Kidney (tissue), 14 donors: ENCODE results near the gene FAM120B. TPM values are rescaled to one million over a fixed set of nuclear protein-coding genes. Genes with fewer than 3 reads are reported as not detected.

Experiments used
- DNase-seq, 5 donors: peaks; one replicate each; pipeline ENCODE4 v3.0.0-alpha.2; 2013 to 2020
- FAIRE-seq: peaks from 2 replicates; lab custom pipeline; 2012; peaks lifted over from hg19 to GRCh38; lab: Jason Lieb, UNC
- H3K27ac ChIP-seq, 2 donors: one replicate each; pipeline ENCODE4 v1.7.0; 2013; ENCODE audit warnings: low read depth in 2 of 2, low read length in 2 of 2, inconsistent platforms in 1 of 2
- H3K27me3 ChIP-seq: one replicate; pipeline ENCODE4 v1.7.1; 2013; ENCODE audit warnings: low read length, inconsistent platforms; ENCODE audit not compliant: control insufficient read depth, insufficient read depth
- H3K36me3 ChIP-seq, 3 donors: one replicate each; pipeline versions ENCODE4 v1.7.0 to v1.7.1; 2013; ENCODE audit warnings: low read length in 3 of 3, control low read depth in 1 of 3, inconsistent platforms in 1 of 3; ENCODE audit not compliant: insufficient read depth in 3 of 3, control insufficient read depth in 2 of 3
- H3K4me1 ChIP-seq, 3 donors: one replicate each; pipeline versions ENCODE4 v1.7.0 to v1.7.1; 2013; ENCODE audit warnings: low read length in 3 of 3, inconsistent platforms in 1 of 3, low read depth in 1 of 3; ENCODE audit not compliant: control insufficient read depth in 2 of 3, insufficient read depth in 2 of 3
- H3K4me3 ChIP-seq, 3 donors: one replicate each; pipeline versions ENCODE4 v1.7.0 to v1.8.1; 2013; ENCODE audit warnings: low read length in 3 of 3, control low read depth in 1 of 3, inconsistent platforms in 1 of 3
- H3K9ac ChIP-seq, 3 donors: one replicate each; pipeline versions ENCODE4 v1.7.0 to v1.7.1; 2013; ENCODE audit warnings: low read length in 3 of 3, control low read depth in 1 of 3, inconsistent platforms in 1 of 3
- H3K9me3 ChIP-seq, 3 donors: one replicate each; pipeline versions ENCODE4 v1.7.0 to v1.7.1; 2013; ENCODE audit warnings: low read length in 3 of 3, control low read depth in 1 of 3, inconsistent platforms in 1 of 3; ENCODE audit not compliant: control insufficient read depth in 2 of 3, insufficient read depth in 1 of 3
- intact Hi-C: fragments of 100-400 bp; cut with DNase I; formaldehyde crosslinking; loops from one replicate; pipeline ENCODE4 v1.11.1; 2022
- polyA plus RNA-seq: library from polyadenylated mRNA; stranded (reverse); fragments of 350-450 nt; fragmentation: Illumina TruSeq; extraction: RNeasy Lipid Tissue Mini Kit (QIAGEN cat#74804); gene quantifications from one replicate; pipeline ENCODE4 v1.2.3, GENCODE V29; 2014; ENCODE audit warnings: low read depth, low replicate concordance; ENCODE audit not compliant: insufficient read depth
- total RNA-seq: library from RNA; stranded (reverse); fragmentation: NEBNext Ultra II Directional; extraction: Animal tissue kit (Norgen Biotek cat#: 25700); gene quantifications from one replicate; pipeline ENCODE4 v1.2.1, GENCODE V29; 2021
- TF ChIP-seq, protein P1 (sequence below): IDR thresholded peaks from 3 replicates; pipeline ENCODE4 v1.5.1; 2012; ENCODE audit warnings: mild to moderate bottlenecking, moderate library complexity, borderline replicate concordance; ENCODE audit not compliant: insufficient read depth; ENCODE audit errors: extremely low read depth
- donor health status: control.
- donor health status: control.
- donor health status: control.
- donor health status: control.
- donor health status: control.
- donor health status: DM: yes; HTN: yes; CAD: no.
- donor health status: Normal renal cell carcinoma (clear cell type).

Gene FAM120B
- total and polyA plus RNA-seq, 2 donors from 2014 or later, result 16.5 to 34.8 TPM

GRCh38 chr6:170367241-170367640 is 60.7 kb downstream of the FAM120B start:
- peak in 1 of 5 donors; percentile 9 for DNase-seq
- no peak for FAIRE-seq
- TF ChIP-seq, protein P1, sequence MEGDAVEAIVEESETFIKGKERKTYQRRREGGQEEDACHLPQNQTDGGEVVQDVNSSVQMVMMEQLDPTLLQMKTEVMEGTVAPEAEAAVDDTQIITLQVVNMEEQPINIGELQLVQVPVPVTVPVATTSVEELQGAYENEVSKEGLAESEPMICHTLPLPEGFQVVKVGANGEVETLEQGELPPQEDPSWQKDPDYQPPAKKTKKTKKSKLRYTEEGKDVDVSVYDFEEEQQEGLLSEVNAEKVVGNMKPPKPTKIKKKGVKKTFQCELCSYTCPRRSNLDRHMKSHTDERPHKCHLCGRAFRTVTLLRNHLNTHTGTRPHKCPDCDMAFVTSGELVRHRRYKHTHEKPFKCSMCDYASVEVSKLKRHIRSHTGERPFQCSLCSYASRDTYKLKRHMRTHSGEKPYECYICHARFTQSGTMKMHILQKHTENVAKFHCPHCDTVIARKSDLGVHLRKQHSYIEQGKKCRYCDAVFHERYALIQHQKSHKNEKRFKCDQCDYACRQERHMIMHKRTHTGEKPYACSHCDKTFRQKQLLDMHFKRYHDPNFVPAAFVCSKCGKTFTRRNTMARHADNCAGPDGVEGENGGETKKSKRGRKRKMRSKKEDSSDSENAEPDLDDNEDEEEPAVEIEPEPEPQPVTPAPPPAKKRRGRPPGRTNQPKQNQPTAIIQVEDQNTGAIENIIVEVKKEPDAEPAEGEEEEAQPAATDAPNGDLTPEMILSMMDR, result no peak
- H3K4me1 ChIP-seq, result no peaks in the 10 kb centered on the region
- intact Hi-C loops, result no loop called here
- H3K36me3 ChIP-seq, result peaks cover 0 to 16% (median 8%) of the 10 kb centered on the region in 3 donors
- H3K9ac ChIP-seq, result no peak overlapping the region
- H3K4me3 ChIP-seq, result no peak overlapping the region
- H3K27ac ChIP-seq, result no peak overlapping the region
- H3K27me3 ChIP-seq, result no peaks in the 10 kb centered on the region
- H3K9me3 ChIP-seq, result no peaks in the 10 kb centered on the region

DNA sequence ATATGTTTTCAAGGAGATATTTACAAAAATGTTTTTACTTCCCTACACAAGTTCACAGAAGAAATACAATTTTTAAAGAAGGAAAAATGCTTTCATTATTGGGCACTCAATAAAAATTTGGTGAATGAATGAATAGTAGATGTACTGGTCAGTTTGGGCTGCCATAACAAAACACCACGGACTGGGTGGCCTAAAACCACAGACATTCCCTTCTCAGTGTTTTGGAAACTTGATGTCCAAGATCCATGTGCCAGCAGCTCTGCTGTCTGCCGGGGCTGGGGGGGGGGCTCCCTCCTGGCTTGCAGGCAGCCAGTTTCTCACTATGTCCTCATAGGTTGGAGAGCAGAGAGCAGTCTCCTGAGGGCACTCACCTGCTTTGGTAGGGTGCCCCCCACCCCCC is 62.0 kb downstream of the FAM120B start:
- FAIRE-seq (no peak), DNase-seq (no peak)
- Histone ChIP-seq H3K27ac (no peak overlapping the region), H3K9ac (no peak overlapping the region), H3K27me3 (no peaks in the 10 kb centered on the region), H3K9me3 (no peaks in the 10 kb centered on the region), H3K36me3 (peaks cover 0 to 15% (median 8%) of the 10 kb centered on the region in 3 donors), H3K4me1 (no peaks in the 10 kb centered on the region), H3K4me3 (no peak overlapping the region)
- TF ChIP-seq, protein P1, result no peak
- intact Hi-C loops, result no loop called here

DNA sequence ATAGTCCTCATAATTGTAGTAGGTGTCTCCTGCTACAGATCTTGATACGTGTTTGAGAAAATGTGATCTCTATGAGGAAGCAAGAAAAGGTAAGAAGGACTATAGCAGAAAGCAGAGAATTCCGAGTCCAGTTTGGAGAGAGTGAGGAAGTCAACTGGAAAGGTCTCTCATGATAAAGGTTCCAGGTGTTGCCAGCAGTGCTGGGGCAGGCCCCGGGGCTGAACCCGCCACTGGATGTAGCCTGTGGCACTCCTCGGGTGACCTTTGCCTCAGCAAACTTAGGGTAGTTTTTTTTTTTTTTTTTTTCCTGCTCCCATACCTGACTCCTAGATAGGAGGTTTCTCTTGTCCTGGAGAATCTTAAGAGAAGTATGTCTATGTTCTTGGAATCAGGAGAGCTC is 62.8 kb downstream of the FAM120B start:
- H3K9ac ChIP-seq, result no peak overlapping the region
- no peaks in the 10 kb centered on the region for H3K9me3 ChIP-seq
- TF ChIP-seq, protein P1, result no peak
- FAIRE-seq, result no peak
- no peak overlapping the region for H3K27ac ChIP-seq
- no peaks in the 10 kb centered on the region for H3K4me1 ChIP-seq
- H3K4me3 ChIP-seq, result no peak overlapping the region
- H3K27me3 ChIP-seq, result no peaks in the 10 kb centered on the region
- intact Hi-C loops, result no loop called here
- peaks cover 0 to 15% (median 8%) of the 10 kb centered on the region in 3 donors for H3K36me3 ChIP-seq
- no peak for DNase-seq

DNA sequence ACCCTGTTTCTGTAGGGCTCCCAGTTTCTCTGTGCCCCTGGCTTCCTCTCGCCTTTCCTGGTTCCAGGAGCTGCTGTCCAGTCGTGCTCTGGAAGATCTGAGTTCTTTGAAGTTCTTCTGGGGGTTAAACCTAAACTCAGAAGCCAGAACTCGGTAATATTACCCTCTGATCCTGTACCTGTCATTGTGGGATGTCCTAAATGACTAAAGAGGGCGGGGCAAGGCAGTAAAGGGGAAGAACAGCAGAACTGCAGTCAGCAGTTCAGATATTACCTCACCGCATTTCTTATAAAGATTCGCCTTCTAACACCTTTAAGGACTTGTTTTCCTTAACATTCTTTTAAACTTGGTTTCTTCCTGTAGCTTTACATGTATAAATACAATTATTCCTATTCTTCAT is 63.9 kb downstream of the FAM120B start:
- no peak overlapping the region for H3K9ac ChIP-seq
- DNase-seq (no peak), FAIRE-seq (no peak)
- H3K4me3 ChIP-seq, result no peak overlapping the region
- intact Hi-C loops, result no loop called here
- H3K9me3 ChIP-seq, result no peaks in the 10 kb centered on the region
- no peaks in the 10 kb centered on the region for H3K27me3 ChIP-seq
- TF ChIP-seq, protein P1, result no peak
- H3K4me1 ChIP-seq, result no peaks in the 10 kb centered on the region
- H3K36me3 ChIP-seq, result peaks cover 0 to 15% (median 9%) of the 10 kb centered on the region in 3 donors
- H3K27ac ChIP-seq, result no peak overlapping the region
